ENCODE data around the gene CEP120.

The CEP120 gene

GRCh38 chr5:123428521-123429220 is 5.5 kb upstream of the CEP120 start:
- no peak overlapping the region; the same call in 1 of the 2 replicates for H3K27ac ChIP-seq (replicated peaks)
- TF ChIP-seq, protein P1, sequence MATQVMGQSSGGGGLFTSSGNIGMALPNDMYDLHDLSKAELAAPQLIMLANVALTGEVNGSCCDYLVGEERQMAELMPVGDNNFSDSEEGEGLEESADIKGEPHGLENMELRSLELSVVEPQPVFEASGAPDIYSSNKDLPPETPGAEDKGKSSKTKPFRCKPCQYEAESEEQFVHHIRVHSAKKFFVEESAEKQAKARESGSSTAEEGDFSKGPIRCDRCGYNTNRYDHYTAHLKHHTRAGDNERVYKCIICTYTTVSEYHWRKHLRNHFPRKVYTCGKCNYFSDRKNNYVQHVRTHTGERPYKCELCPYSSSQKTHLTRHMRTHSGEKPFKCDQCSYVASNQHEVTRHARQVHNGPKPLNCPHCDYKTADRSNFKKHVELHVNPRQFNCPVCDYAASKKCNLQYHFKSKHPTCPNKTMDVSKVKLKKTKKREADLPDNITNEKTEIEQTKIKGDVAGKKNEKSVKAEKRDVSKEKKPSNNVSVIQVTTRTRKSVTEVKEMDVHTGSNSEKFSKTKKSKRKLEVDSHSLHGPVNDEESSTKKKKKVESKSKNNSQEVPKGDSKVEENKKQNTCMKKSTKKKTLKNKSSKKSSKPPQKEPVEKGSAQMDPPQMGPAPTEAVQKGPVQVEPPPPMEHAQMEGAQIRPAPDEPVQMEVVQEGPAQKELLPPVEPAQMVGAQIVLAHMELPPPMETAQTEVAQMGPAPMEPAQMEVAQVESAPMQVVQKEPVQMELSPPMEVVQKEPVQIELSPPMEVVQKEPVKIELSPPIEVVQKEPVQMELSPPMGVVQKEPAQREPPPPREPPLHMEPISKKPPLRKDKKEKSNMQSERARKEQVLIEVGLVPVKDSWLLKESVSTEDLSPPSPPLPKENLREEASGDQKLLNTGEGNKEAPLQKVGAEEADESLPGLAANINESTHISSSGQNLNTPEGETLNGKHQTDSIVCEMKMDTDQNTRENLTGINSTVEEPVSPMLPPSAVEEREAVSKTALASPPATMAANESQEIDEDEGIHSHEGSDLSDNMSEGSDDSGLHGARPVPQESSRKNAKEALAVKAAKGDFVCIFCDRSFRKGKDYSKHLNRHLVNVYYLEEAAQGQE (IDR thresholded peaks at IDR 0.05; ENCODE audit: insufficient replicate concordance, low read depth) = no peak
- no peak for TF ChIP-seq SPI1 (IDR thresholded peaks at IDR 0.05; ENCODE audit: borderline replicate concordance, low read depth)
- no peak for TF ChIP-seq POLR2AphosphoS5 (IDR thresholded peaks at IDR 0.05; ENCODE audit: low read depth)
- no peak for TF ChIP-seq GABPA (IDR thresholded peaks at IDR 0.05; ENCODE audit: low read depth)
- no peak for TF ChIP-seq CTCF (IDR thresholded peaks at IDR 0.05; ENCODE audit: insufficient read depth, low read length)
- H3K27me3 ChIP-seq (ENCODE audit: insufficient read depth, poor library complexity, severe bottlenecking) = no peaks in the 10 kb centered on the region
- H3K4me3 ChIP-seq (replicated peaks; ENCODE audit: insufficient read depth, low read length) = no peak overlapping the region
- no peak for DNase-seq (ENCODE audit: low read depth in 1 of 2, low spot score in 1 of 2)

DNA sequence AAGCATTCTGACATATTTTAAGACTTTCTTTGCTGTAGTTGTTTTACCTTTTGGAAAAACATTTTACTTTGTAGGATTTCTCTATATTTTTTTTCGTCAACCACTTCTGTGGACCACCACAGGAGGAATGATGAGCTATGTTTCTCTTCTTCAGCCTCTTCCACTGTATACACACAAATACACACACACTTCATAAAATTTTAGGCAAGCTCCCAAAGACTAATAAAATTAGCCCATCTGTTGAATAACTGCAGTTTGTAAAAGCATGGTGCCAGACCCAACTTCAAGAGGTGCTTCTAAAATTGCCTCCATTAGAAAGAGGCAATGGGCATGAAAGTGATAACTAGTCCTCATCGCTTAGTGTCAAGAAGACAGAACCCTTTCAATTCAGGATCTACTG is 4.1 kb upstream of the CEP120 start:
- TF ChIP-seq, protein P1 (IDR thresholded peaks at IDR 0.05; ENCODE audit: insufficient replicate concordance, low read depth) = no peak
- TF ChIP-seq SPI1 (IDR thresholded peaks at IDR 0.05; ENCODE audit: borderline replicate concordance, low read depth) (no peak), POLR2AphosphoS5 (IDR thresholded peaks at IDR 0.05; ENCODE audit: low read depth) (no peak), CTCF (IDR thresholded peaks at IDR 0.05; ENCODE audit: insufficient read depth, low read length) (no peak), GABPA (IDR thresholded peaks at IDR 0.05; ENCODE audit: low read depth) (no peak)
- H3K27me3 ChIP-seq (ENCODE audit: insufficient read depth, poor library complexity, severe bottlenecking) = no peaks in the 10 kb centered on the region

DNA sequence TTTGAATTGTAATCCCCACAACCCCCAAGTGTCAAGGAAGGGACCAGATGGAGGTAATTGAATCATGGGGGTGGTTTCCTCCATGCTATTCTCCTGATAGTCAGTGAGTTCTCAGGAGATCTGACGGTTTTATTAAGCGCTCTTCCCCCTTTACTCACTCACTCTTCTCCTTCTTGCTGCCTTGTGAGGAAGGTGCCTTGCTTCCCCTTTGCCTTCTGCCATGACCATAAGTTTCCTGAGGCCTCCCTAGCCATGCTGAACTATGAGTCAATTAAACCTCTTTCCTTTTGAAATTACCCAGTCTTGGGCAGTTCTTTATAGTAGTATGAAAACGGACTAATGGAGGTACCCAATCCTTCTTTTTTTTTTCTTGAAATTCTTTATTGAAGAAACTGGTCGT is 2.2 kb upstream of the CEP120 start:
- Histone ChIP-seq H3K4me3 (replicated peaks; ENCODE audit: insufficient read depth, low read length) (no peak overlapping the region), H3K27ac (replicated peaks) (peak overlapping the region; percentile 60), H3K27me3 (ENCODE audit: insufficient read depth, poor library complexity, severe bottlenecking) (no peaks in the 10 kb centered on the region)
- peak in 1 of 2 experiments; percentile 42 for DNase-seq (ENCODE audit: low read depth in 1 of 2, low spot score in 1 of 2)
- TF ChIP-seq SPI1 (IDR thresholded peaks at IDR 0.05; ENCODE audit: borderline replicate concordance, low read depth) = no peak
- TF ChIP-seq, protein P1 (IDR thresholded peaks at IDR 0.05; ENCODE audit: insufficient replicate concordance, low read depth) = no peak
- TF ChIP-seq CTCF (IDR thresholded peaks at IDR 0.05; ENCODE audit: insufficient read depth, low read length) = no peak
- no peak for TF ChIP-seq POLR2AphosphoS5 (IDR thresholded peaks at IDR 0.05; ENCODE audit: low read depth)
- TF ChIP-seq GABPA (IDR thresholded peaks at IDR 0.05; ENCODE audit: low read depth) = no peak

More for the DNA sequence above, 4.1 kb upstream of the CEP120 start:
- no peak for DNase-seq (ENCODE audit: low read depth in 1 of 2, low spot score in 1 of 2)
- no peak overlapping the region for H3K4me3 ChIP-seq (replicated peaks; ENCODE audit: insufficient read depth, low read length)
- H3K27ac ChIP-seq (replicated peaks) = no peak overlapping the region

Data from HL-60 (cell line).